ENCODE data around the gene SAMD7. TPM values are rescaled to one million over a fixed set of nuclear protein-coding genes. Genes with fewer than 3 reads are reported as not detected.

The SAMD7 gene
- total RNA-seq, 1 donor from 2014 or later, result not detected

DNA sequence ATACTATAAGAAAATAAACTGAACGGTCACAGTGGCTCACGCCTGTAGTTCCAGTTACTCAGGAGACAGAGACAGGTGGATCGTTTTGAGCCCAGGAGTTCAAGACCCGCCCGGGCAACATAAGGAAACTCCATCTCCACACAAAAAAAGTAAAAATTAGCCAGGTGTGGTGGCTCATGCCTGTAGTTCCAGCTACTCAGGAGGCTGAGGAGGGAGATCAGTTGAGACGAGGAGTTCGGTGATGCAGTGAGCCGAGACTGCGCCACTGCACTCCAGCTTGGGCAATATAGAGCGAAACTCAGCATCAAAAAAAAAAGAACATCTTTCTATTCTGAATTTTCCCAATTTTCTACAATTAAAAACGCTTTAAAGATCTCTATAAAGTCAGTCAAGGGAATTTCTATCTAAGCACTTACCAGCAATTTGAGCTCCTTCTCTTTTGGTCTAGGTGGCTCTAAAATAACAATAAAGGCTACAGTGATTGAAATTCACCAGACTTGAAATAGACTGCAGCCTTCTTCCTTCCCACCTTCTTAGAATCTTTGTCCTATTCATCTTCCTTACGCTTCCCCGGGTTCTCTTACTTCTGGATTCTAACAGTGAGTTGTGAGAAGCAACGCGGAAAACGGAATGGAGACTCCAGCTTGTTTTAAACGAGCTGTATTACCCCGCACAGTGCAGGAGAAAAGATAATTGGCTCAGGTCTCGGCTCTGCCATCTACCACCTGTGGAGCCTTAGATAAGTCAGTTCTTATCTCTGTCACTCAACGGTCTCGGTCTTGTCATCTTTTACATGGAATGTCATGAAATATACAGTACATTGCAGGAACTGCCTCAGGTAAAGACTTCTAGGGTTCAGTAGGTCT, 54.4 kb downstream of the SAMD7 start:
- no peak for DNase-seq (ENCODE audit: extremely low read depth, low read depth, low spot score)

DNA sequence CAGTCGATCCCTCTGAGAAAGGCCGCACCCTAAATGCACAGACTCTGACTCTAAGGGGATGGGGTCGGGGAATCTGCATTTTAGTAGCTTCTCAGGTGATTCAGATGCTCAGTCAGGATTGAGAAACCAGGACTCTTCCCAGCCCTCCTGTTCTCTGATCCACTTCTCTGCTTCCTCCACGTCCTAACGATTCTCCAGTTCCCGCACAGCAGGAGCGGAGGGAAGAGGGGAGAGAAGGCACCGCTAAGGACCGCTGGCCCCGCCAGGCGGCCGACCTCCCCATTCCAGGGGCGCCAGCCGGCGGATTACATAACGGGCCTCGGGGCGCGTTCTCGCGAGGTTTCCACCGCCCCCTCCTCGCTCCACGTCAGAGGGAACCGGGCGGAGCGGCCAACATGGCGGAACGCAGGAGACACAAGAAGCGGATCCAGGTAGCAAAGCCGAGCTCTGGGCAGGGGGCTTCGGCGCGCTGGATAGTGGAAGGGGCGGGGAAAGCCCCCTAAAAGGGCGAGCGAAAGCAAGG, 55.1 kb downstream of the SAMD7 start, which contains the start of gene SEC62:
Gene SEC62, plus strand, starts transcription at position 380 of the 523 bp plus-strand sequence. Its CDS starts 16 bp downstream, at position 396.
- DNase-seq (ENCODE audit: extremely low read depth, low read depth, low spot score), result no peak

DNA sequence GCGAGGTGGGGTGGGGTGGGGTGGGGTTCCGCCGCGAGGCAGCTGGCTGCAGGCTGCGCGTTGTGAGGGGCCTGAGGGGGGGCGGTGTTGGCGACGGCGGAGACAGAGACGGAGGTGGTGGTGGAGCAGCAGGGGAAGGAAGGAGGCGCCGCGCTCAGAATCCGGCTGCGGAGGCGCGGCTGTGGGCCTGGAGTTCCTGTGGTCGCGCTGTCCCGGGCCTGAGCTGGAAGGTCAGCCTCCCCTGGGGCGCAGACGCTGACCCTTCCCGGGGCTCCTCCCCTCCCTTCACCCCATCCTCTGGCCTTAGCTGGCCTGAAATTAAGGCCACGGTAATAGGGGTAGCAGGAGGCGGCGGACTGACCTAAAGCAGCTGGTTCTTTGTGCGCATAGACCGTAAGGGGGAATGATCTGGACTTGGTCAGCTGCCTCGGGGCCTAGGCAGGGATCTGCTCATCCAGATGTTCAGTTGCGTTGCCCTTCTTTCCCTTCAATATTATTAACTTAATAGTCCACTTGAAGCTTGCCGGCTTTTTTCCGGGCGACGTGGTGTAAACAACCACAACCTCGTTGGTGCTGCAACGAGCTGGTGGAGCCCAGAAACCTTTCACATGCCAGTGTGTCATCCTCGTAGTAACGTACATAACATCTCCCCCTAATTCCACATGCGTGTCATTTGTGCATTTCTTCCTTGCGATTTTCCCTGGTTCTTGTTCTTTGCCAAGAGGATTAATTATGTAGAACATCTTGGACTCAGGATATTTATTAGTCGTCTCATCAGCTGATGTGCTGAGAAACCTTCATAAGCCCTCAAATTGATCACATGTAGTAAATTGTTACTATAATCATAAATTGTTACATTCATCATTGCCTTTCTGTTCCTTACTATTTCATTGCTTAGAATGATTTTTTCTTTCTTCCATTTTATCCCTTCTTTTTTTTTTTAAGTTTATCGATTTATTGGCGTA, 55.9 kb downstream of the SAMD7 start:
- no peak for DNase-seq (ENCODE audit: extremely low read depth, low read depth, low spot score)

DNA sequence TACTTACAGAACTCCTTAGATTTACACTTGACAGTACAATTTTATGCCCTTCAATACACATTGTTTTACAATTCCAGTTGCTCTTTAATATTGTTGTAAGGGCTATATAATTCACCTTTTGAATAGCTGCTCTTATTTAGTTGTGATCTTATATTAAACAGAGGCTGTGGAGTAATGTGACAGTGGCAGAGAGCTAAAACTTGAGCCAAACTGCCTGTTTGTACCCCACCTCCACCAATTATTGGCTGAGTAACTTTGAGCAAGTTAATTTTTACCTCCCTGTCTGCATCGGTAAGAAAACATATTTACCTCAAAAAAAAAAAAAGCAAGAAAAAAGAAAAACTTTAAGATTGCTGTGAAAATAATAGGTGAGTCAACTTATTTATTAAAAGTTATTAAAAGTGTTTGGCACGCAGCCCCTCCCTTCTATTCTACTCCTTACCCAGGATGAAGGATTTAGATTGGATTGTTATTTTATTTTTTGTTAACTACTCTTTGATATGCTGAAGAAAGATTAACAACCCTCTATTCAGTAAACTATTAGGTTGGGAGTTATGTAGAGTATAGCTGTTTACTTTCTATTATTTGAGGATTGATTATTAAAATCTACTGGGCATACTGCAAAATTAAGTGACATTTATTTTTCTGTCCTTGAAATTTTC, 57.0 kb downstream of the SAMD7 start:
- DNase-seq (ENCODE audit: extremely low read depth, low read depth, low spot score), result no peak

DNA sequence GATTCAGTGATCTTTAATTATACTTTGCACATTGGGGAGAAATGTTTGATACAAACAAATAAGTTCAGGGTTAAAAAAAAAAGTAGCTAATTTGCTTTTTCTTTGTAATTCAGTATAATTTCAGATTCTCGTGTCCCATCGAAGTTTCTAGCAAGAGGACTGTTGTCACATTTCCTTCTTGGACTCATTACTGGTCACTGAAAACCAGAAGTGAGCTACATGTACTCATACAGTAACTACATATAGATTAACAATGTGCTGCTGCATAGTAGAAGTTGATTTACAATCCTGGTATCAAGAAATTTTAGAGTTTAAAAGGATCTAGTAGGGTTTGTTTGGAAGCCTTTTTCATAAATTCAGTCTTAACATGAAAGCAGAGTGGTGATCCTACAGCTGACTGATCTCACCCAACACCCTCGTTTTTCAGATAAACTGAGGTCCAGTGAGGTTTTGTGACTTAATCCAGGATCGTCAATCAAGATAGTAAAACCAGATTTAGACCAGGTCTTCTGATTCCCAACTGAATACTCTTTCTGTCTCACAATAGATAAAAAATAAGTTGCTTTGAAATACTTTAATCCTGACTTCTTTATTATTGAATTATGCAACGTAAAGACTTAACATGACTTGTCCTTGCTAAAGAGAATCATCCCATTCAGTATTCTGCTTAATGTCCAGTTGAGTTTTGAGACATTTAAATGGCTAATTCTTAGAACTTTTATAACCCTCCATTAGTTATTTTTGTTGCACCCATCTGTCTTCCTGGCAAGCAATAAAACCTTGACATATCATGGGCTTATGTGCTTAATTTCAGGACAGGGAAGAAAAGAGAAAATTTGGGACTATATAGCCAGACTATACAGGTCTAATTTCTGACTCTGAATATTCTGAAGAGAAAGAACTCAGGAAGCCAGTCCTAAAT, 58.1 kb downstream of the SAMD7 start:
- no peak for DNase-seq (ENCODE audit: extremely low read depth, low read depth, low spot score)

DNA sequence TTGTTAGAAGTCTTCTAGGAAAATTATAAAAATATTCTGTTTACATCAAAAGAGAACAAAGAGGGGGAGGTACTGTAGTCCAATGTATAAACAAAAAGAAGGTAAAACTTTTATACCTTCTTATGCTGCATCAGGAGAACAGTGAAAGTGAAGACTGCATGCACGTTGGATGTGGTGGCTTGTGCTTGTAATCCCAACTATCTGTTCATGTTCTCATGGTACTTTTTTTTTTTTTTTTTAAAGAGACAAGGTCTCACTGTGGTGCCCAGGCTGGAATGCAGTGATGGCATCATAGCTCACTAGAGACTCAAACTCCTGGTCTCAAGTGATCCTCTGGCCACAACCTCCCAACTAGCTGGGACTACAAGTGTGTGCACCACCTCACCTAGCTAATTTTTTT, 59.5 kb downstream of the SAMD7 start:
- no peak for DNase-seq (ENCODE audit: extremely low read depth, low read depth, low spot score)

DNA sequence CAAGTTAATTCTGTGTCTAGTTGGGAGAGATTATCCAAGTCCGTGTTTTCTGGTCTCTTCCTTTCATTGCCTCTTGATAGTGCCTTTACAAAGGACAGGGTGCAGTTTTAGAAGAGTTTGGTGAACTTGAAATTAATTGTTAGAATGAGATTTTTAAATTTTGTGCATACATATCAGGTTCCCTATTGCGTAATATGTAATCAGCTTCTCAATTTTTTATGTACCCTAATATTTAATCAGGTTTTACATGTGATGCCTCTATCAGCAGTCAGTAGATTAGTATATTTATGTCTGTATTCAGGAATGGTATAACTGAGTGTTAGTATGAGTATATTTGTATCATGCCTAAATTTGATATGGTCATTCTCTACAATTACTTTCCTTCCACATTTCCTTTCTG, 60.1 kb downstream of the SAMD7 start:
- no peak for DNase-seq (ENCODE audit: extremely low read depth, low read depth, low spot score)

DNA sequence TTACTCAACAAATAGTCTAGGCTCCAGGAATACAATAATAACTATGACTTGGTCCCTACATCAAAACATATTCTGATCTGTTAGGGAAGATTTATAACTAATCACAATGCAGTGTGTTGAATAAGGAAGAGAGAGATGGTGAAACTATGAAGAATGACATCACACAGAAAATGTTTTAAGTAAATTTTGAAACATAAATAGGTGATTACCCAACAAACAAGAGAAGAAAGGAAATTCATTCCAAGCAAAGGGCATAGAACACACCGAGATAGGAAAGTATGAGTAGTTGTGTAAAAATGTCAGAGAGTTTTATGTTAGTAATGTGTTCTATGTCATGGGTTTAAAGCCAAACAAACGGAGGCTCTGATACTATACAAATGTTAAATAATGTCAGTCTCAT, 68.7 kb downstream of the SAMD7 start:
- DNase-seq (ENCODE audit: extremely low read depth, low read depth, low spot score), result no peak

DNA sequence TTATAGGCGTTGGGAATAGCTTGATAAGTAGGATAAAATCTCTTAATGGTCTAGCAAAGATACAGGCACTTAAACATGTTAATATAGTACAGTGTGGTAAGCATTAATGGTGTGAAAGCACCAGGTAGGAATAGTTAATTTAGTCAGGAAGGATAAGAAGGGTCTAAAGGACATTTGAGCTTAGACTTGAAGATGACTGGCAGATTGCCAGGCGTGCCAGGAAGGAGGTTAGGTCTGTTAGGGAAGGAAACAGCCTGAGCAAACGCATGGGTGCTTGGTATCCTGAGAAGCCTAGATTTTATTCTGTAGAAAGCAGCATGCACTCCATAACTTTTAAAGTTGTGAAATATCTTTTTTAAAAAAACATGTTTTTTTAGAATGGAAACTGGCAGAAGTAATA, 72.9 kb downstream of the SAMD7 start:
- no peak for DNase-seq (ENCODE audit: extremely low read depth, low read depth, low spot score)

Other genes starting within 250 kb of the SAMD7 start
- gene MECOM, start 247.9 kb upstream of the SAMD7 start, total RNA-seq, result 43.7 and 71.5 TPM in 2 replicates
- 38.5 and 69.2 TPM in 2 replicates for gene TERC, start 146.5 kb upstream of the SAMD7 start, total RNA-seq
- 2.8 and 3.4 TPM in 2 replicates for gene ACTRT3, start 142.0 kb upstream of the SAMD7 start, total RNA-seq
- gene MYNN, start 138.2 kb upstream of the SAMD7 start, total RNA-seq, result 8.6 and 11.2 TPM in 2 replicates
- gene LRRIQ4, start 98.7 kb upstream of the SAMD7 start, total RNA-seq, result not detected in 2 replicates
- 0.19 and 2.6 TPM in 2 replicates for gene LRRC34, start 98.7 kb upstream of the SAMD7 start, total RNA-seq
- gene LRRC31, start 41.6 kb upstream of the SAMD7 start, total RNA-seq, result not detected in 2 replicates
- gene SEC62, start 55.2 kb downstream of the SAMD7 start, total RNA-seq, result 29.7 and 36.6 TPM in 2 replicates
- 6.9 and 7.9 TPM in 2 replicates for gene GPR160, start 126.4 kb downstream of the SAMD7 start, total RNA-seq

All from glomerular endothelial cell (primary cell).